ENCODE results near the gene KCNK5. TPM values are rescaled to one million over a fixed set of nuclear protein-coding genes. Genes with fewer than 3 reads are reported as not detected.

The KCNK5 gene
- polyA plus RNA-seq, 1 donor from 2014 or later: not detected

DNA sequence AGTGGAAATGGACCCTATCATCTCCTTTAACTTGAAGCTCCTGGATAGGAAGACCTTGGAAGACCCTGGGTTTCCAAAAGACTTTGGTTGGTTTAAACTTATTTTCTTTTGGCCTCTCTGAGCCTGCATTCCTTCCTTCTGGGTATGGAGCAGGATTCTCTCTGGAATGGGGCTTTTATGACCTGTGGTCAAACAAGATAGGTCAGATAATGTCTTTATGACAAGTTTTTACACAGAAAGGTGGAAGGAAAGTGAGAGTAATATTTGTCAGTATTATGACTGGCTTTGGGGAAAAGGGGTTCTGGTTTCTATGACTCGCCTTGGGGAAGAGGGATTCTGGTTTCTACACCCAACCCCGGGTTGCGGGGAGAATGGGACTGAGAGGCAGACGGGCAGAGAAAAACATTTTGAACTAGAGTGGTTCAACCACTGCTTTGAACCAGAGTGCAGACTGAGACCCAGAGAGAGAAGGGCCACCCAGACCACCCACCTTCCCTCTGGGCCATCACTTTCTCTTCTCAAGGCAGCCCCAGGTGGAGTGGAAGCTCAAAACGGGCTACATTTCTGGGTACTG, 37.6 kb upstream of the KCNK5 start:
- Histone ChIP-seq H4K20me1 (ENCODE audit: insufficient read depth) (no peaks in the 10 kb centered on the region), H3K9ac (ENCODE audit: low read length) (no peak overlapping the region)
- TF ChIP-seq TAF1 (IDR thresholded peaks at IDR 0.05; ENCODE audit: low read depth): no peak
- no peak for TF ChIP-seq RAD21 (conservative IDR thresholded peaks at IDR 0.05)
- TF ChIP-seq, protein P1, sequence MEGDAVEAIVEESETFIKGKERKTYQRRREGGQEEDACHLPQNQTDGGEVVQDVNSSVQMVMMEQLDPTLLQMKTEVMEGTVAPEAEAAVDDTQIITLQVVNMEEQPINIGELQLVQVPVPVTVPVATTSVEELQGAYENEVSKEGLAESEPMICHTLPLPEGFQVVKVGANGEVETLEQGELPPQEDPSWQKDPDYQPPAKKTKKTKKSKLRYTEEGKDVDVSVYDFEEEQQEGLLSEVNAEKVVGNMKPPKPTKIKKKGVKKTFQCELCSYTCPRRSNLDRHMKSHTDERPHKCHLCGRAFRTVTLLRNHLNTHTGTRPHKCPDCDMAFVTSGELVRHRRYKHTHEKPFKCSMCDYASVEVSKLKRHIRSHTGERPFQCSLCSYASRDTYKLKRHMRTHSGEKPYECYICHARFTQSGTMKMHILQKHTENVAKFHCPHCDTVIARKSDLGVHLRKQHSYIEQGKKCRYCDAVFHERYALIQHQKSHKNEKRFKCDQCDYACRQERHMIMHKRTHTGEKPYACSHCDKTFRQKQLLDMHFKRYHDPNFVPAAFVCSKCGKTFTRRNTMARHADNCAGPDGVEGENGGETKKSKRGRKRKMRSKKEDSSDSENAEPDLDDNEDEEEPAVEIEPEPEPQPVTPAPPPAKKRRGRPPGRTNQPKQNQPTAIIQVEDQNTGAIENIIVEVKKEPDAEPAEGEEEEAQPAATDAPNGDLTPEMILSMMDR (IDR thresholded peaks at IDR 0.05; ENCODE audit: poor library complexity, severe bottlenecking): no peak
- no peak for TF ChIP-seq EZH2 (IDR thresholded peaks at IDR 0.05; ENCODE audit: borderline replicate concordance, insufficient read depth, low read length, poor library complexity, severe bottlenecking)

DNA sequence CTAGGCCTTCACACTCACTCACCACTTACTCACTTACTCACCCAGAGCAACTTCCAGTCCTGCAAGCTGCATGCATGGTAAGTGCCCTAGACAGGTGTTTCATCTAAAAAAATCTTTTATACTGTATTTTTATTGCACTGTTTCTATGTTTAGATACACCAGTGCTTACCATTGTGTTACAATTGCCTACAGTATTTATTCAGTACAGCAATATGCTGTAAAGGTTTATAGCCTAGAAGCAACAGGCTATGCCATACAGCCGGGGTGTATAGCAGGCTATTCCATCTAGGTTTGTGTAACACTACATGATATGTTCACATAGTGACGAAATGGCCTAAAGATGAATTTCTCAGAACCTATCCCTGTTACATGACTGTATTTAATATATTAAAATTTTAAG, 37.1 kb upstream of the KCNK5 start:
- H2AFZ ChIP-seq (ENCODE audit: low read depth, low read length): no peak overlapping the region
- H3K27ac ChIP-seq (ENCODE audit: low read length): no peak overlapping the region
- no peaks in the 10 kb centered on the region for H3K9me2 ChIP-seq (ENCODE audit: insufficient read depth, low read length)
- no peaks in the 10 kb centered on the region for H3K36me3 ChIP-seq (ENCODE audit: insufficient read depth, low read length)
- no peaks in the 10 kb centered on the region for H3K9me3 ChIP-seq (ENCODE audit: low read length)
- no peak overlapping the region for H3K4me2 ChIP-seq (ENCODE audit: low read length)
- H3K9ac ChIP-seq (ENCODE audit: low read length): no peak overlapping the region
- no peaks in the 10 kb centered on the region for H3F3A ChIP-seq (ENCODE audit: insufficient read depth, low read length, poor library complexity, severe bottlenecking)
- no peaks in the 10 kb centered on the region for H4K20me1 ChIP-seq (ENCODE audit: insufficient read depth)
- TF ChIP-seq EZH2 (IDR thresholded peaks at IDR 0.05; ENCODE audit: borderline replicate concordance, insufficient read depth, low read length, poor library complexity, severe bottlenecking) (no peak), TAF1 (IDR thresholded peaks at IDR 0.05; ENCODE audit: low read depth) (no peak), RAD21 (conservative IDR thresholded peaks at IDR 0.05) (no peak), POLR2AphosphoS5 (IDR thresholded peaks at IDR 0.05) (no peak), EP300 (conservative IDR thresholded peaks at IDR 0.05; ENCODE audit: poor library complexity, severe bottlenecking) (no peak)
- TF ChIP-seq, protein P1 (IDR thresholded peaks at IDR 0.05; ENCODE audit: poor library complexity, severe bottlenecking): no peak
- TF ChIP-seq, protein P2, sequence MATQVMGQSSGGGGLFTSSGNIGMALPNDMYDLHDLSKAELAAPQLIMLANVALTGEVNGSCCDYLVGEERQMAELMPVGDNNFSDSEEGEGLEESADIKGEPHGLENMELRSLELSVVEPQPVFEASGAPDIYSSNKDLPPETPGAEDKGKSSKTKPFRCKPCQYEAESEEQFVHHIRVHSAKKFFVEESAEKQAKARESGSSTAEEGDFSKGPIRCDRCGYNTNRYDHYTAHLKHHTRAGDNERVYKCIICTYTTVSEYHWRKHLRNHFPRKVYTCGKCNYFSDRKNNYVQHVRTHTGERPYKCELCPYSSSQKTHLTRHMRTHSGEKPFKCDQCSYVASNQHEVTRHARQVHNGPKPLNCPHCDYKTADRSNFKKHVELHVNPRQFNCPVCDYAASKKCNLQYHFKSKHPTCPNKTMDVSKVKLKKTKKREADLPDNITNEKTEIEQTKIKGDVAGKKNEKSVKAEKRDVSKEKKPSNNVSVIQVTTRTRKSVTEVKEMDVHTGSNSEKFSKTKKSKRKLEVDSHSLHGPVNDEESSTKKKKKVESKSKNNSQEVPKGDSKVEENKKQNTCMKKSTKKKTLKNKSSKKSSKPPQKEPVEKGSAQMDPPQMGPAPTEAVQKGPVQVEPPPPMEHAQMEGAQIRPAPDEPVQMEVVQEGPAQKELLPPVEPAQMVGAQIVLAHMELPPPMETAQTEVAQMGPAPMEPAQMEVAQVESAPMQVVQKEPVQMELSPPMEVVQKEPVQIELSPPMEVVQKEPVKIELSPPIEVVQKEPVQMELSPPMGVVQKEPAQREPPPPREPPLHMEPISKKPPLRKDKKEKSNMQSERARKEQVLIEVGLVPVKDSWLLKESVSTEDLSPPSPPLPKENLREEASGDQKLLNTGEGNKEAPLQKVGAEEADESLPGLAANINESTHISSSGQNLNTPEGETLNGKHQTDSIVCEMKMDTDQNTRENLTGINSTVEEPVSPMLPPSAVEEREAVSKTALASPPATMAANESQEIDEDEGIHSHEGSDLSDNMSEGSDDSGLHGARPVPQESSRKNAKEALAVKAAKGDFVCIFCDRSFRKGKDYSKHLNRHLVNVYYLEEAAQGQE (IDR thresholded peaks at IDR 0.05; ENCODE audit: borderline replicate concordance): no peak
- H3K79me2 ChIP-seq (replicated peaks; ENCODE audit: insufficient read depth, low read length): no peaks in the 10 kb centered on the region
- H3K4me3 ChIP-seq (ENCODE audit: low read length): no peak overlapping the region
- no peaks in the 10 kb centered on the region for H3K27me3 ChIP-seq (ENCODE audit: insufficient read depth, low read depth, low read length)

More for the DNA sequence above, 37.6 kb upstream of the KCNK5 start:
- Histone ChIP-seq H3K36me3 (ENCODE audit: insufficient read depth, low read length) (no peaks in the 10 kb centered on the region), H3K79me2 (replicated peaks; ENCODE audit: insufficient read depth, low read length) (no peaks in the 10 kb centered on the region), H3K27ac (ENCODE audit: low read length) (no peak overlapping the region), H3K9me3 (ENCODE audit: low read length) (no peaks in the 10 kb centered on the region), H3K9me2 (ENCODE audit: insufficient read depth, low read length) (no peaks in the 10 kb centered on the region), H3K4me3 (ENCODE audit: low read length) (no peak overlapping the region), H3K27me3 (ENCODE audit: insufficient read depth, low read depth, low read length) (no peaks in the 10 kb centered on the region), H3F3A (ENCODE audit: insufficient read depth, low read length, poor library complexity, severe bottlenecking) (no peaks in the 10 kb centered on the region), H2AFZ (ENCODE audit: low read depth, low read length) (no peak overlapping the region), H3K4me2 (ENCODE audit: low read length) (no peak overlapping the region)

Data from neural cell (in vitro differentiated cells).